Right lobe of liver (tissue), 6 donors: ENCODE data around the gene DIP2C. TPM values are rescaled to one million over a fixed set of nuclear protein-coding genes. Genes with fewer than 3 reads are reported as not detected.

Experiments
- ATAC-seq, 4 donors: fragments of 200-7000 bp; cut with Tn5 transposase; one replicate each; pipeline ENCODE4 v1.9.1; 2020; ENCODE audit warnings: mild to moderate bottlenecking in 4 of 4, moderate library complexity in 4 of 4
- DNase-seq, 3 donors: peaks; one replicate each; pipeline ENCODE4 v3.0.0-alpha.2; 2020
- H3K27ac ChIP-seq, 3 donors: fragments of 200-600 bp; one replicate each; pipeline ENCODE4 v1.8.0; 2022
- H3K27me3 ChIP-seq, 2 donors: fragments of 200-600 bp; one replicate each; pipeline ENCODE4 v1.8.0; 2022
- H3K36me3 ChIP-seq, 4 donors: fragments of 200-600 bp; sonication (generic) in 1 of 4; one replicate each; pipeline versions ENCODE4 v1.5.1 to v1.8.0; 2017 to 2022; ENCODE audit warnings: control low read depth in 1 of 4
- H3K4me1 ChIP-seq, 4 donors: fragments of 200-600 bp; sonication (generic) in 1 of 4; one replicate each; pipeline versions ENCODE4 v1.5.1 to v1.8.0; 2017 to 2022; ENCODE audit warnings: control low read depth in 1 of 4
- H3K4me3 ChIP-seq, 3 donors: fragments of 200-600 bp; one replicate each; pipeline ENCODE4 v1.8.0; 2022
- H3K9me3 ChIP-seq, 4 donors: fragments of 200-600 bp; sonication (generic) in 1 of 4; one replicate each; pipeline versions ENCODE4 v1.5.1 to v1.8.0; 2017 to 2022; ENCODE audit warnings: control low read depth in 1 of 4
- POLR2A ChIP-seq: fragments of 450-650 bp; IDR thresholded peaks from one replicate; pipeline ENCODE4 v1.6.1; 2017; ENCODE audit warnings: antibody characterized with exemption, mild to moderate bottlenecking
- WGBS: methylation state at CpG from one replicate; pipeline ENCODE4 v1.1.6; 2018; ENCODE audit warnings: low coverage, low lambda C conversion rate; ENCODE audit not compliant: insufficient coverage; ENCODE audit errors: missing lambda C conversion rate; 5-methylcytosine and 5-hydroxymethylcytosine counted together
- intact Hi-C, 2 donors: fragments of 100-400 bp; cut with DNase I; formaldehyde crosslinking; loops; one replicate each; pipeline versions ENCODE4 v1.11.2 to v1.14.1; 2022
- total RNA-seq, 6 experiments: library from RNA; depleted of rRNA in 2 of 6; stranded (reverse); fragments of >200 nt in 2 of 6; fragmentation: NEBNext Ultra II Directional in 3 of 6; extraction: Animal tissue kit (Norgen Biotek cat#: 25700) in 3 of 6; gene quantifications; one replicate each; pipeline versions ENCODE4 v1.1.0 to v1.2.4, GENCODE V29; 2016 to 2023
- TF ChIP-seq, protein P1 (sequence below), 4 donors: fragments of 200-600 bp in 3 of 4; fragments of 450-650 bp in 1 of 4; IDR thresholded peaks; one replicate each; pipeline versions ENCODE4 v1.5.1 to v1.8.0; 2016 to 2022; ENCODE audit warnings: antibody characterized with exemption in 4 of 4, mild to moderate bottlenecking in 2 of 4
- donor health status: DM: no; HTN: yes; CAD: no.
- donor health status: DM: no; HTN: no; CAD: no.
- donor health status: DM: no; HTN: no; CAD: no.
- donor health status: DM: no; HTN: yes; CAD: no.
- donor health status: DM: no; HTN: yes; CAD: no.

The DIP2C gene
- total RNA-seq, 6 experiments from 2014 or later = 8.0 to 13.5 (median 11.7) TPM

DNA sequence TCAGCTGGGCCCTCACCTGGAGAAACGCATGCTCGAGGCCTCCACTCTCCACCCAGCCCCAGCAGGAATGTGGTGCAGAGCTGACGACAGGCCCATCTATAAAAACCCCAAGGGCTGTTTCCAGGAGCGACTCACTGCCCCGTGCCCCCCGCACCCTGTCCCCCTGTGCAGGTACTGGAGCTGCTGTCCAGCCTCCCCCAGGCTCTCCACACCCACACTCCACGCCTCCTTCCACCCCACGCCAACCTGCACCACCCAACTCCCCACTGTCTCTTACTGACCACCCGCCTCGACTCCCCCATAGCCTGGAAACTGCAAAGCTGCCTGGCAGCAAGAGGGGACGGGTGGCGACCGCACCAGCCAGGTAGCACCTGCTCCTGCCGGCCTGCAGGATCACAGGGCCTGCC lies 43.3 kb downstream of the DIP2C start:
- DNase-seq (no peak), ATAC-seq (no peak)
- TF ChIP-seq, protein P1, sequence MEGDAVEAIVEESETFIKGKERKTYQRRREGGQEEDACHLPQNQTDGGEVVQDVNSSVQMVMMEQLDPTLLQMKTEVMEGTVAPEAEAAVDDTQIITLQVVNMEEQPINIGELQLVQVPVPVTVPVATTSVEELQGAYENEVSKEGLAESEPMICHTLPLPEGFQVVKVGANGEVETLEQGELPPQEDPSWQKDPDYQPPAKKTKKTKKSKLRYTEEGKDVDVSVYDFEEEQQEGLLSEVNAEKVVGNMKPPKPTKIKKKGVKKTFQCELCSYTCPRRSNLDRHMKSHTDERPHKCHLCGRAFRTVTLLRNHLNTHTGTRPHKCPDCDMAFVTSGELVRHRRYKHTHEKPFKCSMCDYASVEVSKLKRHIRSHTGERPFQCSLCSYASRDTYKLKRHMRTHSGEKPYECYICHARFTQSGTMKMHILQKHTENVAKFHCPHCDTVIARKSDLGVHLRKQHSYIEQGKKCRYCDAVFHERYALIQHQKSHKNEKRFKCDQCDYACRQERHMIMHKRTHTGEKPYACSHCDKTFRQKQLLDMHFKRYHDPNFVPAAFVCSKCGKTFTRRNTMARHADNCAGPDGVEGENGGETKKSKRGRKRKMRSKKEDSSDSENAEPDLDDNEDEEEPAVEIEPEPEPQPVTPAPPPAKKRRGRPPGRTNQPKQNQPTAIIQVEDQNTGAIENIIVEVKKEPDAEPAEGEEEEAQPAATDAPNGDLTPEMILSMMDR (IDR thresholded peaks at IDR 0.05) = no peak
- TF ChIP-seq POLR2A = no peak
- peak overlapping the region in 2 of 3 donors; percentile 17 to 24 for H3K27ac ChIP-seq
- H3K36me3 ChIP-seq = no peaks in the 10 kb centered on the region
- intact Hi-C loops = no loop called here
- H3K4me3 ChIP-seq = no peak overlapping the region
- no peaks in the 10 kb centered on the region for H3K27me3 ChIP-seq
- H3K9me3 ChIP-seq = no peaks in the 10 kb centered on the region
- 95% methylated on average over 8 of the region's 14 CpGs for WGBS
- H3K4me1 ChIP-seq = peaks cover 0 to 7% (median 0%) of the 10 kb centered on the region in 4 donors

DNA sequence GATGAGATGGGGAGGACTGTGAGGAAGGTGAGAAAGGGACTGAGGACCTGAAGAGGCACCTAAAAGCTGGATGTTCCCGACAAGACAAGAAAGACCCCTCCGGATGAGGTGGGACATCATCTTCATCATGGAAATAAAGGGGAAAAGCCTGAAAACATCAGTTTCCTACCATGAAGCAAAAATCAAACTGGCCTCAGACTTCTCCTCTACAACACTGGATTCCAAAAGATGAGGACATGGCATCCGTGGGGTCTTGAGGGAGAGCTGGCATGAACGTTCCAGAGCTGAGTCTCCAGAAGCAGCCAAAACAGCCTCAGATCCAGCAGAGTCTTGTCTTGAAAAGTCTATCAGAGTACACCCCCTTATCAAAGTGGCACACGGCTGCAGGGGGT lies 44.5 kb downstream of the DIP2C start:
- TF ChIP-seq, protein P1 (IDR thresholded peaks at IDR 0.05) = no peak
- intact Hi-C loops = no loop called here
- Histone ChIP-seq H3K27me3 (no peaks in the 10 kb centered on the region), H3K4me1 (no peaks in the 10 kb centered on the region), H3K4me3 (no peak overlapping the region), H3K27ac (peak overlapping the region in 1 of 3 donors; percentile 13), H3K9me3 (no peaks in the 10 kb centered on the region), H3K36me3 (no peaks in the 10 kb centered on the region)
- ATAC-seq (no peak), DNase-seq (no peak)
- 96% methylated on average over 3 of the region's 5 CpGs for WGBS

DNA sequence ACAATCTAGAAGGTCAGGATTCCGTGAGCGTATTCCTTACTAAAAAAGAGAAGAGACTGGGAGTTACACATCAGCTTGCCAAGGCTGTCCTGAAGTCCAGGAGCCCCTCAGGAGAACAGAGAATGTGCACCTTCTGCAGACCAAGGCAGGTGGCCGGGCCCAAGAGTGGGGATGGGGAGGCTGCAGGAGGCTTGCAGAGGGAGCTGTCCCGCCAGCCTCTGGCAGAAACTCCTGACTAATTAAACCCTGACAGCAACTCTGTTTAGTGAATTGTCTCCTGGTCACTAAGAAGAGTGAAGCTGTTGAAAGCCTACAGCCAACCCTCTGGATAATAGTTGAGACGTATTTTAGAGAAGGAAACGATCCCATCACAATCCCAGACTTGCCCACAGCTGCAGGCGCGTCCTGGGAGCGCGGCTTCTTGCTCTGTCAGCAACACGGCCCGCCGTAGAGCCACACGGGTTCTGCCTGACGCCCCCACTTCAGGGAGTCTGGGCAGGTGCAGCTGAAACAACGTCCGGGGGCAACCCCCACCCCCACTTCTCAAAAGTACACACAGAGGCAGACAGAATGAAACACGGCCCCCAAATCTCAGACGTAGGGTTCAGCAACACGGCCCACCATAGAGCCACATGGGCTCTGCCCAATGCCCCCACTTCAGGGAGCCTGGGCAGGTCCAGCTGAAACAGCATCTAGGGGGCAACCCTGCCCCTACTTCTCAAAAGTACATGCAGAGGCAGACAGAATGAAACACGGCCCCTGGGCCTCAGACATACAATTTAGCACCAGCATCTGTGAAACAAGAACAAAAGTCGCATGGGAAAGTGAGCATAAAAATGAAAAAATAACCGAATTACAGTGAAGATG lies 45.2 kb downstream of the DIP2C start:
- DNase-seq = no peak
- TF ChIP-seq POLR2A = no peak
- TF ChIP-seq, protein P1 (IDR thresholded peaks at IDR 0.05) = no peak
- no peak overlapping the region for H3K4me3 ChIP-seq
- H3K4me1 ChIP-seq = no peaks in the 10 kb centered on the region
- intact Hi-C loops = no loop called here
- no peaks in the 10 kb centered on the region for H3K9me3 ChIP-seq
- WGBS = 74% methylated on average over 7 of the region's 23 CpGs
- H3K27ac ChIP-seq = no peak overlapping the region
- ATAC-seq = peak in 1 of 4 donors; percentile 10
- H3K27me3 ChIP-seq = no peaks in the 10 kb centered on the region
- no peaks in the 10 kb centered on the region for H3K36me3 ChIP-seq

DNA sequence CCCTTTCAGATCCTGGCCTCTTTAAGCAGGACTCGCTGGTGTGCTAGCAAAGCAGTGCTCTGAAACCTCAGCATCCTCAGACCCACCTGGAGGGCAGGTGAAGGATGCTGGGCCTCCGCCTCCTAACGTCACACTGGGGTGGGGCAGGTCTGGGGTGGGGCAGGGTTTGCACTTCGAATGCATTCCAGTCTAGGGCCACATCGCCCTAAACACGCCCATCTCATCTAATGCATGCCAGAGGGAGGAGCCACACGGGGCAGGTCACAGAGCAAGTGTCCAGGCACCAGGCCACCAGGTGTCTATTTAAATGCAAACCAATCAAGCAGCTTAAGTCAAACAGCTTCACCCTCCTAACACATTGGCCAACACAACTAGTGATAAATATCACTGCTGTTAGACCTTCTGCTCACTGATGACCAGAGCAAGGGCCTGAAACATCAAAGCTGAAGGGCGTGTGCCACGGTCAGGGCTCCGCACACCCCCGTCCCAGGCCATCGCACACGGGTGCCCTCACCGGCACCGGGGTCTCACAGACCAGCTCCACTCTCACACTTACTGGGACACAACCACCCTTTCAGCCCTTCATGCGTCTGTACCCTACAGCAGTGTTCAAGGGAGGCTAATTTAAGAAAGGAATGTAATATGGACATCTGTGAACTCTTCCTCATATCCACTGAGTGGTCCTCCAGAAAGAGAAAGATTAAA lies 47.1 kb downstream of the DIP2C start:
- 100% methylated on average over 2 of the region's 16 CpGs for WGBS
- Histone ChIP-seq H3K27me3 (no peaks in the 10 kb centered on the region), H3K27ac (no peak overlapping the region), H3K9me3 (no peaks in the 10 kb centered on the region), H3K36me3 (no peaks in the 10 kb centered on the region), H3K4me3 (no peak overlapping the region), H3K4me1 (no peaks in the 10 kb centered on the region)
- ATAC-seq (no peak), DNase-seq (no peak)
- TF ChIP-seq POLR2A = no peak
- TF ChIP-seq, protein P1 (IDR thresholded peaks at IDR 0.05) = no peak
- intact Hi-C loops = no loop called here
